SHP77 treated with DMSO at 0.1 percent for 48 hours (cell line): ENCODE data around the gene KCNIP1.

Source experiments
- DNase-seq: peaks from one replicate; lab custom pipeline; 2025; lab: John Stamatoyannopoulos, UW

Gene KCNIP1

GRCh38 chr5:170483701-170484458 is 19.9 kb upstream of the KCNIP1 start:
- no peak for DNase-seq

GRCh38 chr5:170484459-170484831 is 19.4 kb upstream of the KCNIP1 start:
- DNase-seq = no peak

DNA sequence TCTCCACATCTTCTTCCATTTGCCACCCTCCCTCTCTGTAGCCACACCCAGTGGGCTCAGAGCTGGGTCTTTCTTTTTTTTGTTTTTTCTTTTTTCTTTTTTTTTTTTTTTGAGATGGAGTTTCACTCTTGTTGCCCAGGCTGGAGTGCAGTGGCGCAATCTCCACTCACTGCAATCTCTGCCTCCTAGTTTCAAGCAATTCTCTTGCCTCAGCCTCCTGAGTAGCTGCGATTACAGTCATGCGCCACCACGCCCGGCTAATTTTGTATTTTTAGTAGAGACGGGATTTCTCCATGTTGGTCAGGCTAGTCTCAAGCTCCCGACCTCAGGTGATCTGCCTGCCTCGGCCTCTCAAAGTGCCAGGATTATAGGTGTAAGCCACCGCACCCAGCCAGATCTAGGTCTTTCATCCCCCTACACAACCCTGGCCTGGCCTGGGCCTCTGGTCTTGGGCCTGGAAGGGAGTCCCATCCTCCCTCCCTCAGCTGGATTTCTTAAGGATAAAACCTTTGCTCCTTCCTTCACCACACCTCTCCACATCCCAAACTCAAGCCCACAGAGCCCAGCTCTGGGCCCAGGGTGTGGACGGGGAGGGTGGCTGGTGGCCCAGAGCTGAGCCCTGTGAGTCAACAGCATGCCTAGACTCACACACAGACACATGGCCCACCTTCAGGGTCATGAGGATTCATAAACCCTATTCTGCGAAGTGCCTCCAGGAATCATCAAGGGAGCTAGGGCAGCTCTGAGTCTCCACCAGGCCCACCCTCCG is 18.8 kb upstream of the KCNIP1 start:
- DNase-seq = no peak

GRCh38 chr5:170485616-170485911 is 18.3 kb upstream of the KCNIP1 start:
- DNase-seq = no peak

GRCh38 chr5:170486371-170486770 is 17.4 kb upstream of the KCNIP1 start:
- DNase-seq = no peak

DNA sequence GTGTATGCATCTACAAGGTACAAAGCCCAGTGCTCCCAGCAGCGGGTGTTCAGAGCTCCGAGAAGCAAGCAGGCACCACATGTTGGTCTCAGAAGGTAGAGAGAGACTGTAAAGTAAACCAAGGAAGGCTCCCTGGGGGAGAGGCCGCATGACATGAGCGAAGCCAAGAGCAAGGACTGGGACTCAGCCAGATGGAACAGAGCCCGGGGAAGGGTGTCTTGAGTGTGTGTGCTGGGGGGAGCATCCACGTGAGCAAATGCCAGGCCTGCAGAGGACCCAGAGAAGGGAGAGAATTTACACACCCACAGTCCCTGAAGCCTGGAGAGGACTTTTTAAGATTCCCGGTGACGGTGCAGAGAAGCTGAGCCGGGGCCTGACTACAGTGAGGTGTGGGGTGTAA is 15.2 kb upstream of the KCNIP1 start:
- DNase-seq = no peak

- no peak for DNase-seq
Measured at GRCh38 chr5:170489199-170489598, 14.6 kb upstream of the KCNIP1 start.

DNA sequence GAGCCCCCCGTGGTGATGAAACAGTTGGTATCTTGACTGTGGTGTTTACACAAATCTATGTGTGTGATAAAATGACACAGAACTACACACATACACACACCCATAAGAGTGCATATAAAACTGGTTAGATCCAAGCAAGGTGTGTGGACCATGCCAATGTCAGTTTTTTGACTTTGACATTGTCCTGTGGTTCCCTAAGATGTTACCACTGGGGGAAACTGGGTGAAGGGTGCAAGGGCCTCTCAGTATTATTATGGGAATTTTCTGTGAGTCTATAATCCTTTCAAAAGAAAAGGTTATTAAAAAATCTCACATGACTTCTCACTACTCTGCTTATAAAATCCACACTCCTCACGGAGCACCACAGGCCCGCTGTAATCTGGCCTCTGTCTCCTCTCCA is 13.4 kb upstream of the KCNIP1 start:
- no peak for DNase-seq

GRCh38 chr5:170491479-170491878 is 12.3 kb upstream of the KCNIP1 start:
- DNase-seq = no peak

DNA sequence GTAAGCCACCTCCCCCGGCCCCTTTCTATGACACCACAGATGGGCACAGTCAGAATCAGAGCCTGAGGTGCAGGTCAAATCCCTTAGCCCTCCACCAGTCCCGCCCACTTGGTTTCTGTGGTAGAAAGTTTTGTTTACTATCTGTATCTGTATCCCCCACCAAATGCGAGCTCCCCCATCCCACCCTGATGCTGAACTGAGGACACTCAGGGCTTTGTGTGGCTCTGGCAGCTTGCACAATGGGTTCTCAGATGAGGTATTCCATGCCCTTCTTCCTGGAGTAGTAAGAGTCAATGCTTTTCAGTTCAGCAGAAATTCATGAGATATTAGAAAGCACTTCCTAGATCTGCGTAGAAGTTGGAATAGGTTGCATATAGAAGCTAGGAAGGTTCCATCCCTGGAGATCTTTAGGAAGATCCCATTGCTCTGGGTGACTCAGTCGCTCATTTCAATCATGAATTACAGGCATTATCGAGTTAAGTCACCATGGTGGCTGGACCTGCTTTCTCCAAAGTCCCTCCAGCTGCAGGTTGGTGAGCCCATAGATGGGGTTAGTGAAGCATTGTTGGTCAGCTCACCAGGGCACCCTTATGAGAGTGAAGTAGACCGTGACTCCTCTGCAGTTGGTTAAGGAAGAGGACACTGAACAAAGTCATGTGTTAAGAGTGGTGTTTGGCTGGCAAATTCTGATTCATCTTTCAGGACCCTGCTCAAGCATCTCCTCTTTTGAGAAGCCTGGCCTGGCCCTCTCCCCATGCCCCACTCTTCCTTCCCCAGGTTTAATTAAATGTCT is 10.6 kb upstream of the KCNIP1 start:
- DNase-seq = no peak

- no peak for DNase-seq
Measured at GRCh38 chr5:170494041-170494440, 9.8 kb upstream of the KCNIP1 start.

- no peak for DNase-seq
Measured at GRCh38 chr5:170495825-170496661, 7.8 kb upstream of the KCNIP1 start.

GRCh38 chr5:170496662-170497028 is 7.2 kb upstream of the KCNIP1 start:
- no peak for DNase-seq

GRCh38 chr5:170497311-170498038 is 6.3 kb upstream of the KCNIP1 start:
- DNase-seq = no peak

DNA sequence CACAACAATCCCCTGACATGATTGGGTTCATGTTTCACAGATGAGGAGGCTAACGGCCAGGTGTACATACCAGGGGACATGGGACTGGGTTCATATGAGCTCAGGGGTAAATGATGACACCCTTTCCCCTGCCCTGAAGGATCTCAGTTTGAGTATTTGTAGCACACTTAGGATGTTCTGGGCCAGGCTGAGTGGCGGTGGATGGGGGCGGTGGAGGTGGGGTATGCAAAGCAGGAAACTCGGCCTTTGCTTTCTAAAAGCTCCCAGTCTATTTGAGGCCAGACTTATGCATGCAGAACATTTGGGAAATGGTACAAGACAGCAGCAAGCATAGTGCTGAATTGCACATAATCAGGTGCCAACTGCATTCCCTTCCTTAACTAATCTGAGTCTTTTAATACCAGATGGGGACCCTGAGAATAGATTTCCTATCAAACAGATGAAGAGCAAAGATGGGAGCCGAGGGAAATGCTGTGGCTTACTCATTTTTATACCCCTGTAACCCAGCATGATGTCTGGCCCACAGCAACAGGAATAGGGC is 4.9 kb upstream of the KCNIP1 start:
- DNase-seq = no peak

DNA sequence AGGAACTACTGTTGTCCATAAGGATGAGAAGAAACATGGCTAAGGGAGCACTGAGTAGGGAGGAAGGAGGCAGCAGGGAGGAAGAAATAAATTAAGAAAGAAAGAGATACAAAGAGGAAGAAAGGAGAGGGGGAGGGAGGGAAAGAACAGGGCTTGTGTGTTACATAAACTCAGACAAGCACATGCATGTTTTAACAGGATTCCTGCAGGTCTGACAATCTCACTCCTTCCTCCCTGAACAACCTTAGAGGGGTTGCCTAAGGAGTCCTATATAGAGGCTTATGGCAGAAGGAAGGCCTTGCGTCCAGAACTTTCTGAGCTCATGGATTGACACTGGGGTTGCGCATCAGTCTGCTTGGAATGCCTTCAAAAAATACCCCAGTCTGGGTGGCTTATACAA is 4.2 kb upstream of the KCNIP1 start:
- no peak for DNase-seq

DNA sequence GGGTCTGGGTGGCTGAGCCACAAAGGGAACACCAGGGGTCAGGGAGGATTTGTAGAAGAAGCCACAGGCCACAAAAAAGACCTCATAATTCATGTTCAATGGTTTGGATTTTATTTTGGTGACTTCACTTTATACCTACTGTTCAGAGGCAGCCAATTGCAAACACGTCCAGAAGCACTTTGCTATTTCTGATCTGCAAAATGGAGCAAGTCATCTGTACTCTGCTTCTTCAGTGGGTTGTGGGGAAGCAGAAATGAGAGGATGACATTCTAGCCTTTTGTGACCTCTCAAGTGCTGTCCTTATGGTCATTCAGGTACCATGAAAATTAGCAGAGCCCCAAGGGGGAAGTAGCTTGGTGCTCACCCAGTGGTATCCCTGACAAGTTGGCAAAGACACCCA is 2.5 kb upstream of the KCNIP1 start:
- DNase-seq = no peak

DNA sequence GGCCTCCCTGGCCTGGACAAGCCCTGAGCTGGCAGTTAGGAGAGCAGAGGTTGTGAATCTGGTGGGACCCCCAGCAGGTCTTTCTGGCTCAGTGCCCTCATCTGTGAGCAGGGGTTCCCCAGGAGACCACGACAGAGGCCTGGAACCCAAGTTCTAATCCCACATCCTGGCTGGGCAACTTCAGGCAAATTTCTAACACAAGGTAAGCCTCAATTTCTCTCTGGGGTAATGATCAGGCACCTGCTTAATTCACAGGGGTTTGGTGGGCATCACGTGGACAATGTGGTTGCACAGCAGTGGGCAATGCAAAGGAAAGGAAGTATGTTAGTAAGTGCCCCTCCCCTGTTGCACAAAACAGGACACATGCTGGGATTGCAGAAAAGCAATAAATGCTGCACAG is 1.9 kb upstream of the KCNIP1 start:
- no peak for DNase-seq

DNA sequence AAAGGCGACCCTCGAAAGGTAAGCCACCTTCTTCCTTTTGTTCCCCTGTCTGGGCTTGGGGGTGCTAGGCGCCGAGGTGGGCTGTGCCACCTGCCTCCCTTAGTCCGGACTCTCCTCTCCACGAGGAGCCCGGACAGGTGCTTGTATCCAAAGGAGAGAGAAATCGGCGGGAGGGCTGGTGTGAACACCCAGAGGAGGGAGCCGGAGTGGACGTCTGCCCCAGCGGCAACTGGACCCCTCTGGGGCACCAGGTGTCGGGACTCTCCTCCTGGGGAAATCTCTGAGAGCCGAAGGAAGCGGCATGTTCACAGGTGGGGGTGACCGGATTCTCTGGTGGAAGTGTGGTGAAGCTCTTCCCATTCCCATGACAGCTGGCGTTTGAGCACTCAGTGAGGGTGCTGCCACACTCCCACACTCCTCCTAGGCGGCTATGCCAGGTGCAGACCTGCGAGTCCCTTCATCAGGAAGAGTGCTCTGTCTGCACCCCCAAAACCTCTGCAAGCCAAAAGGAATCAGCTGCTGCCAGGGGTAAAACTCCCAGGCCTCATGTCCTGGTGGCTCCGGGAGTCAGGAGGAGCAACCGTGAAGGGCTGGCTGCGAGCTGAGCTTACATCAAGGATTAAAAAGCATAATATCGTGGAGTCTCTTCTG is 921 bp downstream of the KCNIP1 start:
- no peak for DNase-seq

DNA sequence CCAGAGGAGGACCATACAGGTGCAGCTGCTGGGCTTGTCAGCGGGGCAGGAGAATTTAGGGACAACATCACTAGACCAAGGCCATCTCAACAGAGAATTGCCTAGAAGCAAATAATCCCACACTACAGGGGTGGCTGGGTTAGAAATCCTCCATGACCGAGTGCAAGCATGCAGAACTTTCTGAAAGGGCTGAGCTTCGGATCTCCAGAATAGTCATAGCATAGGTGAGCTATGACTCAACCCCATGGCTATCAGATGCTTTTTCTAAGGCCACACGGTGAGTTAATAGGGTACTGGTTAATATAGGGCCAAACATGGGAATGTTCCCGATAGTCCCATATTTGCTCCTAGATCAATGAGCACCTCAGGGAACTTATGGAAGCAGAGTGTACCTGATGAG is 4.2 kb downstream of the KCNIP1 start:
- no peak for DNase-seq
